ENCODE data around the gene HS3ST4. TPM values are rescaled to one million over a fixed set of nuclear protein-coding genes. Genes with fewer than 3 reads are reported as not detected.

Gene HS3ST4
- polyA plus RNA-seq, 1 donor = not detected

DNA sequence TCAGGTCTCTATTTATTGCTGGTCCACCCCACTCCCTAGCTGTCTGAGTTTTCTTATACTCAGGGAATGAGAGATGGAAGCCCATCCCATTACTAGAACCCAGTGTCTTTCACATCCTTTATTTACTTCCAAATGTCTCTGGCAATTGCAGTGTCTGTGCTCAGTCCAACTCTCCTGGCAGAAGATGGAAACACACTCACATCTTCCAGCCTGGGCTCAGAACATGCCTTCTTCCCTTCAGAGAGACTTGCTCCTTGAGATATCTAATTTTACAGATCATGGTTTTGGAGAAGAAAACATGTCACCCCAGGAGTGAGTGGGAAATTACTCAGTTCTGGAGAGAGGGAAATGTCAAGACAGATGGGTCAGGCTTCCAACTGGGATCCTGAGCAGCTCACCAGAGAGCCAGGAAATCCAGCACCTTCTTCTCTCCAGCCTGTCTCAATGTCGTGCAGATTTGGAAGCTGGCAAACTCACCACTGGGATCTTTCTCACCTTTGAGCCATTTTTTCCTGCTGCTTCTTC, 494.4 kb downstream of the HS3ST4 start:
- no peak for DNase-seq (ENCODE audit: low read depth)
